ENCODE measurements around the gene ELP5.

- no peak for TF ChIP-seq POLR2A (IDR thresholded peaks at IDR 0.05)
- no peak for TF ChIP-seq CTCF (IDR thresholded peaks at IDR 0.05)
- no peak for TF ChIP-seq EP300 (IDR thresholded peaks at IDR 0.05)
- no peak for TF ChIP-seq POLR2AphosphoS5 (IDR thresholded peaks at IDR 0.05)
These were observed 36.3 kb upstream of the ELP5 start for GRCh38 chr17:7215652-7216180.

Measured in gastroesophageal sphincter (tissue), 3 donors.